ENCODE results near the gene VIPR2.
"Not testable (repeated sequence)": the region's sequence is repeated elsewhere in the genome, so short reads cannot be mapped to it uniquely, and the experiment has no call there.

Gene VIPR2

GRCh38 chr7:159104188-159104920 is 40.3 kb downstream of the VIPR2 start:
- DNase-seq (ENCODE audit: low read depth) = no peak

- DNase-seq (ENCODE audit: low read depth) = no peak
Measured at GRCh38 chr7:159103382-159104187, 41.1 kb downstream of the VIPR2 start.

- DNase-seq (ENCODE audit: low read depth) = no peak
Measured at GRCh38 chr7:159102681-159103381, 41.8 kb downstream of the VIPR2 start.

GRCh38 chr7:159101661-159102091 is 43.0 kb downstream of the VIPR2 start:
- DNase-seq (ENCODE audit: low read depth) = not testable (repeated sequence)

DNA sequence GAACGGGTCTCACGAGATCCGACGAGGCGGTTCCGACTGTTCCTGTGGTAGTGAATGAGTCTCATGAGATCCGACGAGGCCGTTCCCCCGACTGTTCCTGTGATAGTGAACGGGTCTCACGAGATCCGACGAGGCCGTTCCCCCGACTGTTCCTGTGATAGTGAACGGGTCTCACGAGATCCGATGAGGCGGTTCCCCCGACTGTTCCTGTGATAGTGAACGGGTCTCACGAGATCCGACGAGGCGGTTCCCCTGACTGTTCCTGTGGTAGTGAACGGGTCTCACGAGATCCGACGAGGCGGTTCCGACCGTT is 43.6 kb downstream of the VIPR2 start:
- not testable (repeated sequence) for DNase-seq (ENCODE audit: low read depth)

DNA sequence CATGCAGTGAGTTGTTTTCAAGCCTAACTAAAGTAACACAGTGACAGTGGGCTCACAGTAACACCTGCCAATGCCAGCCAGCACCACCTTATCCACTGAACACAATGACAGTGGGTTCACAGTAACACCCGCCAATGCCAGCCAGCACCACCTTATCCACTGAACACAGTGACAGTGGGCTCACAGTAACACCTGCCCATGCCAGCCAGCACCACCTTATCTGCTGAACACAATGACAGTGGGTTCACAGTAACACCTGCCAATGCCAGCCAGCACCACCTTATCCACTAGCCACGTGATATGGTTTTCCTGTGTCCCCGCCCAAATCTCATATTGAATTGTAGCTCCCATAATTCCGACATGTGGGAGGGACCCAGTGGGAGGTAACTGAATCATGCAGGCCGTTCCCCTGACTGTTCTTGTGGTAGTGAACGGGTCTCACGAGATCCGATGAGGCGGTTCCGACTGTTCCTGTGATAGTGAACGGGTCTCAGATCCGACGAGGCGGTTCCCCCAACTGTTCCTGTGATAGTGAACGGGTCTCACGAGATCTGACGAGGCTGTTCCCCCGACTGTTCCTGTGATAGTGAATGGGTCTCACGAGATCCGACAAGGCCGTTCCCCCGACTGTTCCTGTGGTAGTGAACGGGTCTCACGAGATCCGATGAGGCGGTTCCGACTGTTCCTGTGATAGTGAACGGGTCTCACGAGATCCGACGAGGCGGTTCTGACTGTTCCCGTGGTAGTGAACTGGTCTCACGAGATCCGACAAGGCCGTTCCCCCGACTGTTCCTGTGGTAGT is 44.2 kb downstream of the VIPR2 start:
- DNase-seq (ENCODE audit: low read depth) = not testable (repeated sequence)

GRCh38 chr7:159099711-159100231 is 44.9 kb downstream of the VIPR2 start:
- no peak for DNase-seq (ENCODE audit: low read depth)

- DNase-seq (ENCODE audit: low read depth) = no peak
Measured at GRCh38 chr7:159098811-159099655, 45.6 kb downstream of the VIPR2 start.

- DNase-seq (ENCODE audit: low read depth) = no peak
Measured at GRCh38 chr7:159098424-159098786, 46.3 kb downstream of the VIPR2 start.

DNA sequence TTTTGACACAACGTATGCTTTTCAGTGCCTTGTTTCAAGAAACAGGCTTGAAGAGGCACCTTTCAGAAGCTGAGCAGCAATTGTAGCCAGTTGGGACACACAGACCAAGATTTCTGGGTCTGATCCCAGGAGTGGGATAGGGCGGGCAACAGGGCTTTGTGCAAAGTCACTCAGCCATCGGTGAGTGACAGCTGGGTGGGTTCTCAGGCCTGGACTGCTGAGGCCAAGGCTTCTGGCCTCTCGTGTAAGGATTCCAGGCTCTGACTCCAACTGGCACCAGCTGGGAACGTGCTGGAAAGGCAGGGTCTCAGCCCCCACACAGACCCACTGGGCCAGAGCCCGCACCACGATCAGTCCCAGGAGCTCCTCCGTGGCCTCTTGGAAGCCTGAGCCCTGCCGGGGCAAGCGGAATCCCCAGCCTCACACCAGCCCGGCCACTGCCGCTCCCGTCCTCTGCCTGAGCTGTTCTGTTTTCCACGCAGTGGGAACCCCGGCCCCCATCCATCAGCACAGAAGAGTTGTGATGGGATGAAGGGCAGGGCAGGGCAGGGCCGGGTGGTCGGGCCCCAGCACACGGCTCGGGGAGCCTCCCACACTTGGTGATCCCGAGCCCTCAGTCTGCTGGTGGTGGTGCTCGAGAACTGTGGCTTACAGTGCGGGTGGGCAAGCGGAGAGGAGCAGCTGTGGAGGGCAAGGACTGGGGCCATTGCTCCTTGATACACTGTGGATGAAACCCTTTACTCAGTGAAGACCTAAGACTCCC is 46.8 kb downstream of the VIPR2 start:
- DNase-seq (ENCODE audit: low read depth) = no peak

GRCh38 chr7:159096736-159097581 is 47.7 kb downstream of the VIPR2 start:
- DNase-seq (ENCODE audit: low read depth) = no peak

DNA sequence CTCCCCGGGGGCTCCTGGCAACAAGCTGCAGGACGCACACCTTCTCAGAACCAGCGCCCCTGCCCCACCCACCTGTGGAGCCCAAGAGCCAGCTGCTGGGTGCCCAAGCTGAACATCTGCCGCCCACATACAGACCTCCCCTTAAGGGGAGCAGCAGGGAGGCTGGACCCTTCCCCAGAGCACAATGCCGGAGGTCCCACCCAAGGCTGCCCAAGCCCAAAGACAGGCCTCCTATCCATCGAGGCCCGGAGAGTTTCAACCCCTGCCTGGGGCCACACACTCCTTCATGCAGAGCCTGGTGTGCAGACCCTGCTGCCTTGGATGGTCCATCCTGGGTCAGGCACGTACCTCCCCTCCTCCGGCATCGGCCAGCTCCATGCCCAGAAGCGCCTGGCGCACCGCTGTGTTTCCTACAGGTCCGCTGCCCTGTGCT is 48.7 kb downstream of the VIPR2 start:
- no peak for DNase-seq (ENCODE audit: low read depth)

DNA sequence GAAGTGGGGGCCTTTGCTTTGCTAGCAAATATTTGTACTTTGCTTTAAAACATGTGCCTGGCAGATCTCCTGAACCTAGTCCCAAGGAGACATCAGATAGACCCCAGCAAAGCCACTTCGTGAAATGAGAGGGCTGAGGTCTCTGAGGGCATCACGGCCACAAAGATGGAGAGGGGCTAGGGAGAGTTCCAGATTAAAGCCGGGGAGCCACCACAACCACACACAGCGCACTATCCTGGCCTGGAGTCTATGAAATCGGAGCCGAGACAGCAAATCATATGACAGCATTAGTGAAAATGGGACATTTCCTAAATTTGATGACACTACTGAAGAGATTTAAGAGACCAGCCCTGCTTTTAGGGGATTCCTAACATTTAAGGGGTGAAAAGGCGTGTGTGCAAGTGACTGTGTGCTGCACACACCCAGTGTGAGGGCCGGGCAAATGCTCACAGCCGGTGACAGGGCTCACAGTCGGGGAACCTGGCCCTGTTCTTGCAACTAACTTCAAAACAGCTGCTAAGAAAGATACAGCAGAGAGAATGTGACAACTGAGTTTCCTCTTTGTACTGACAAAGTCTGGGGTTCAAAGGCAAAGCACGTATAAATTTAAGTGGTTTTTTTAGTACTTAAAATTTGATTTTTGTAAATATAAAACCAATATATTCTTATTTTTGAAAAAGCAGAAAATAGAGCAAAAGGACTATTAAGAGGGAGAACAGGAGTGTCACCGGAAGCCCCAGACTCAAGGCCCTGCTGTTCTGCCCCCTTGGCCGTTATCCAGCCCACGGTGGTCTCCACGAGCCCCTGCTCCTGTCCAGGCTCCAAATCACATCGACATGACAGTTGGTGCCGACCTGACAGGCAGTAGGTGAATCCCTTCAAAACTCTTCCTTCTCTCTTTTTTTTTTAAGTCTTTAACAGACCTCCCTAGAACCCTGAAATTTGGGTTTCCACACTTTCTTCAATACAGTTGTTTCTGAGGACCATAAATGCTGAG is 49.5 kb downstream of the VIPR2 start:
- DNase-seq (ENCODE audit: low read depth) = no peak

- no peak for DNase-seq (ENCODE audit: low read depth)
Measured at GRCh38 chr7:159094023-159094740, 50.5 kb downstream of the VIPR2 start.

DNA sequence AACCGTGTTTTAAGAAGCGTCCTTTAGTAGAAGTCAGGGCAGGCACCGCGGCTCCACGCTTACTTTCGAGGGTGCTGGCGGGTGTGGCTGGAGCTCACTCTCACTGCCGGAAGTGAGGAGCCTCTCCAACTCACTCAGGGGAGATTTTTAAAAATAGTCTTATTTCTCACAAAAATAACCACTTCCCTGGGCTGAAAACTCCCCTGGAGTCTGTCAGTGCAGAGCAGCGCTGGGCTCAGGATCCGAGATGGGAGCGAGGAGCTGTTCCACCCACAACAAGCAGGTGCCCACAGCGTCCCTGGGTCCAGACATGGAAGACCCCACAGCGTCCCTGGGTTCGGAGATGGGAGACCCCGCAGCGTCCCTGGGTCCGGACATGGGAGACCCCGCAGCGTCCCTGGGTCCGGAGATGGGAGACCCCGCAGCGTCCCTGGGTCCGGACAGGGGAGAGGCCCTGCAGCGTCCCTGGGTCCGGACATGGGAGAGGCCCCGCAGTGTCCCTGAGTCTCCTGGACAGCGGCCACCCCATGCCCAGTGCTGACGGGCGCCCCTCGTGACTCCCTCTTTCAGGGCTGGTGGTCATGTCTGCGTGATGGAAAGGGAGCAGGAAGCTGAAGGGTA is 51.2 kb downstream of the VIPR2 start:
- no peak for DNase-seq (ENCODE audit: low read depth)

GRCh38 chr7:159092701-159093121 is 52.0 kb downstream of the VIPR2 start:
- DNase-seq (ENCODE audit: low read depth) = no peak
